ENCODE data around the gene ZNF681. TPM values are rescaled to one million over a fixed set of nuclear protein-coding genes. Genes with fewer than 3 reads are reported as not detected.
"Not testable (repeated sequence)": the region's sequence is repeated elsewhere in the genome, so short reads cannot be mapped to it uniquely, and the experiment has no call there.

The ZNF681 gene
- total RNA-seq, 1 donor from 2014 or later, result 9.4 TPM

GRCh38 chr19:23699521-23699860 is 59.2 kb downstream of the ZNF681 start:
- H3K27ac Mint-ChIP-seq (ENCODE audit: unreplicated experiment), result no peak overlapping the region
- no peaks in the 10 kb centered on the region for H3K4me1 Mint-ChIP-seq
- TF ChIP-seq CTCF (conservative IDR thresholded peaks at IDR 0.05), result no peak
- H3K9me3 Mint-ChIP-seq, result peaks cover 14% of the 10 kb centered on the region
- H3K36me3 Mint-ChIP-seq (ENCODE audit: low read depth), result peaks cover 6% of the 10 kb centered on the region
- DNase-seq (ENCODE audit: low read depth, low spot score), result no peak
- H3K4me3 Mint-ChIP-seq, result no peak overlapping the region
- no peaks in the 10 kb centered on the region for H3K27me3 Mint-ChIP-seq (ENCODE audit: low read depth)

GRCh38 chr19:23698711-23699520 is 59.8 kb downstream of the ZNF681 start:
- Mint-ChIP-seq H3K4me1 (no peaks in the 10 kb centered on the region), H3K27me3 (ENCODE audit: low read depth) (no peaks in the 10 kb centered on the region), H3K27ac (ENCODE audit: unreplicated experiment) (no peak overlapping the region), H3K4me3 (no peak overlapping the region), H3K36me3 (ENCODE audit: low read depth) (peaks cover 6% of the 10 kb centered on the region), H3K9me3 (peaks cover 14% of the 10 kb centered on the region)
- no peak for TF ChIP-seq CTCF (conservative IDR thresholded peaks at IDR 0.05)
- no peak for DNase-seq (ENCODE audit: low read depth, low spot score)

- not testable (repeated sequence) for H3K4me1 Mint-ChIP-seq; H3K9me3 Mint-ChIP-seq; H3K4me3 Mint-ChIP-seq; H3K27ac Mint-ChIP-seq (ENCODE audit: unreplicated experiment); H3K27me3 Mint-ChIP-seq (ENCODE audit: low read depth); DNase-seq (ENCODE audit: low read depth, low spot score); H3K36me3 Mint-ChIP-seq (ENCODE audit: low read depth)
Observed at GRCh38 chr19:23692937-23693336, 65.8 kb downstream of the ZNF681 start.

Other genes with a start within 250 kb of the ZNF681 start
- 24.3 and 24.5 TPM in 2 replicates for gene ZNF675, start 71.7 kb downstream of the ZNF681 start, total RNA-seq
- gene ZNF726, start 156.0 kb upstream of the ZNF681 start, total RNA-seq, result 0.37 and 0.59 TPM in 2 replicates

Data from neural crest cell (in vitro differentiated cells).